Mucosa of stomach (tissue), 1 donor: ENCODE measurements around the gene IGF2BP3.

Source experiments
- H3K27me3 ChIP-seq: one replicate; pipeline ENCODE4 v1.7.0; 2013; ENCODE audit warnings: mild to moderate bottlenecking, low read length; ENCODE audit not compliant: control insufficient read depth, insufficient read depth
- H3K36me3 ChIP-seq: one replicate; pipeline ENCODE4 v1.7.0; 2013; ENCODE audit warnings: low read length; ENCODE audit not compliant: control insufficient read depth, insufficient read depth
- H3K4me1 ChIP-seq: one replicate; pipeline ENCODE4 v1.7.0; 2013; ENCODE audit warnings: mild to moderate bottlenecking, low read length; ENCODE audit not compliant: control insufficient read depth, insufficient read depth
- H3K4me3 ChIP-seq: one replicate; pipeline ENCODE4 v1.7.0; 2013; ENCODE audit warnings: low read length
- H3K9ac ChIP-seq: one replicate; pipeline ENCODE4 v1.7.0; 2013; ENCODE audit warnings: mild to moderate bottlenecking, low read length, moderate library complexity
- H3K9me3 ChIP-seq: one replicate; pipeline ENCODE4 v1.7.0; 2013; ENCODE audit warnings: mild to moderate bottlenecking, low read length, moderate library complexity; ENCODE audit not compliant: control insufficient read depth
- donor health status: Pancreatic carcinoma.

Gene IGF2BP3

DNA sequence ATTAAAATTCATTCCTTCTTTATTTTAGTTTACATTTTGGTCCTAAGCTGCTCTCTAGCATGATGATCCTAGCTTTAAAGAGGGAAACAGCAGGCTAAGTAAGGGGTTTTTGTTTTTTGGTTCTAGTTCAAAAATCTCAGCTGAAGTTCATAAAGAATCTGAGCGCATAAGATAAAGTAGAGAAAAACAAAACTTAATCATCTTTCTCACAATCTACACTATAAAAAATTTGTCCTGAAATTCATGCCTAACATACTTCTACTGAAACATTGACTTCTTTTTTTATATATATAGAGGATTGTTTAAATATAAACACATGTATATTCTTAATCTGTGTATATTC is 6.8 kb upstream of the IGF2BP3 start:
- Histone ChIP-seq H3K4me3 (no peak overlapping the region), H3K36me3 (no peaks in the 10 kb centered on the region), H3K9me3 (no peaks in the 10 kb centered on the region), H3K4me1 (peaks cover 19% of the 10 kb centered on the region), H3K9ac (no peak overlapping the region), H3K27me3 (peaks cover 61% of the 10 kb centered on the region)

DNA sequence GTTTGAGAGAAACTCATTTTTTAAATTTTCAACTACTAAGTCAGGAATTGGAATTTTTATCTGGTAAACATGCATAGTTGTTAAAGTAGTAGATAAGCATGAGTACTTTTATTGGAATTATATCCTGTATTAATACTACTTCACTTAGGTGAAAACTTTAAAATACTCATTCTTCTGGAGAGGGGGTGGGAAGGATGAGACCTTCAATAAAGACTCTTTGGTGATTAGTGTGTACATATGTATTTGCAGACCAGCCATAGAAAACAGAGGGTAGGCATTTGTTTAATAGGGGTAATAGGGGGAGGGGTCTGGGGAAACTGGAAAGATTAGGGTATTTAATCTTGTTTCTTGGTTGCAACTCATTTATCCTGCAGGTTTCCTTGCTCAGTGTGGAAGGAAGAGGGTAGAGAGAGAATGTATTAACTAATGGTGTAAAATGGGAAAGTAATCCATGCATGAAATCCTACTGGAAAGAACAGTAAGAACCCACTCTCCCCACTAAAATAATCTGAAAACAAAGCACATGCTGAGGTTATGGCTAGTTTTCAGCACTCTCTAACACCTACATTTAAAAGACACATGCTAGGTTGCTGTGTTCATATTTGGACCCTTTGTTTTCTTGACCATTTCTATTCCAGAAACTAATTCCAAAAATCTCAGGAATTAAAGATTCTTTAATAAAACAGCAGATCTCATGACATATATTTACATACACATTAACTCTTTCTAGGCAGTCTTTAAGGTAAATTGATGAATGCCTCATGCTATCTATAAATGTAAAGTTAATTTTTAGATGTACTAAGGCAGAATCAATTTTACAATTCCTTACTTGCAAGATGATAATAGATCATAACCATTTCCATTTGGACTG is 6.2 kb upstream of the IGF2BP3 start:
- H3K9ac ChIP-seq = no peak overlapping the region
- peaks cover 19% of the 10 kb centered on the region for H3K4me1 ChIP-seq
- H3K36me3 ChIP-seq = no peaks in the 10 kb centered on the region
- peaks cover 67% of the 10 kb centered on the region for H3K27me3 ChIP-seq
- H3K9me3 ChIP-seq = no peaks in the 10 kb centered on the region
- H3K4me3 ChIP-seq = no peak overlapping the region

DNA sequence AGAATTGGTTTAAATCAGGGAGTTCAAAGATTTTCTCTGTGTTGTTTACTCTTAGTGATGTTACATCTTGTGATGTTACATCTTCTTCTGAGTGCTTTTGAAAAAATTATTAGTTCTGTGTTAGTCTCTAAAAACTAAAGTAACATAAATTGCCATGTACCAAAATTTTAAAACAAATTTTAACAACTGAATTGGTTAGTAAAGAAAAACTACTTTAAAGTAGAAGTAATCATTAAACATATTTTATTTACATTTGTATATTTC is 5.2 kb upstream of the IGF2BP3 start:
- Histone ChIP-seq H3K4me3 (no peak overlapping the region), H3K27me3 (peaks cover 71% of the 10 kb centered on the region), H3K9me3 (no peaks in the 10 kb centered on the region), H3K36me3 (no peaks in the 10 kb centered on the region), H3K9ac (no peak overlapping the region), H3K4me1 (peaks cover 21% of the 10 kb centered on the region)

DNA sequence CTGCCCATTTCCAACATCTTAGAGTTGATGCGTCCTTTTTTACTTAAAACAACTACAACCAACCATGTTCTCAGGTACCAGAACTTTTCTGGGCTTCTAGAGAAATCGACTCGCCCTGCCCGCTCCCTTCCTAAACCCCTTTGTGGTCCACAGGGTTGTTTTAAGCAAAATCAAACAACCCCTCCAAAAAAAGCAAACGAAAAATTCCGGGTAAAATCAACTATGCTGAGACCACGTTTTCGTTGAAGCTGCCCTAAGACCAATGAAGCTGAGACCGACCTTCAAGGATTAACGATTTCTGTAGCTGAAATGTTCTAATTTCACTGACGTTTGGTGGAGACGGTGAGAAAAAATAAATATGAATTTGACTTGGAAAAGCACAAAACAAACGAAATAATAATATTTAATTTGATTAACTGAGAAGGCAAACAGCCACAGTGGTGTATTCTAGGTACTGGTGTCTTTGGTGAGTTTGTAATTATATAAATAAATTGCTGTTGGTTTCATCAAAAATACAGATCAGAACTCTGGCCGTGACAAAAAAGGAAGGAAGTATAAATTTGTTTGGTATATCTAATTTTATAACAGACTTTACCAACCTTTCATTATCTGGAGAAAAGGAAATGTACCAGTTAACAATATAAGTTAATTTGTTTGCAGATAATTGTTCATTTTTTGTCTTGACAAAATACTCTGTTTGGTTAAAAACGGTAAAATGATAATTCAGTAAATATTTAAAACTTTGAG is 4.7 kb upstream of the IGF2BP3 start:
- Histone ChIP-seq H3K9ac (no peak overlapping the region), H3K36me3 (no peaks in the 10 kb centered on the region), H3K27me3 (peaks cover 72% of the 10 kb centered on the region), H3K4me1 (peaks cover 27% of the 10 kb centered on the region), H3K4me3 (peak overlapping the region; percentile 14), H3K9me3 (no peaks in the 10 kb centered on the region)

DNA sequence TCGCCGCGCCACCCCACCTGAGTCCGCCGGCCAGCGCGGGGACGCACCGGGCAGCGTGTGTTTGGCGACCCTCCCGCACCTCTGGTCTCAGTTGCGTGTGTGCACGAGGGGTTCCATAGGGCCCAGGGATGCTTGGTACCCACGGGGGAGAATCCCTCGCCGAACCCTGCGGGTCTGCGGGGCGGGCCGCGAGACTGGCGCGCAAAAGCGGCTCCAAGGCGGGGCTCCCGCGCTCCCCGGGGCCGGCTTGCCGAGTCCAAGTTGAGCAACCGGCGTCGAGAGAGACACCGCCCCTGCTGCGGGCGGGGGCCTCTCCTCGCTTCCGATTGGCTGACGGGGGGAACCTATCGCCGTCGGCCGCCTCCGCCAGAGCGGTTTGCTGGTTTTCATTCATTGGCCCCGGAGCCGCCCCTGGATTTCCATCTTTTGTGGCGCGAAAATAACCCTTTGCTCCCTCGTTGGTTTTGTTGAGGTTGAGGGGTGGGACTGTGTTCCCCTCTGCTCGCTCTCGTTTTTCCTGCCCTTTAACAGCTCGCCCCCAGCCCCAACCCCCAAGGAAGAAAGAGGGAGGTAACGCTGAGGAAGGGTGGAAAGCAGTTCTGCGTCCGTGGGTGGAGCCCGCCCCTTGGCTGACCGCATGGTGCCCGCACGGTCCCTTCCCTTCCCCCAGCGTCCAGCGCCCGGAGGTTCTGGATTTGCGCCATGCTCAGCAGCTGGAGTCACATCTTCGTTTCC is 4.0 kb upstream of the IGF2BP3 start:
- H3K27me3 ChIP-seq = peaks cover 80% of the 10 kb centered on the region
- no peaks in the 10 kb centered on the region for H3K9me3 ChIP-seq
- peak overlapping the region; percentile 51 for H3K9ac ChIP-seq
- peak overlapping the region; percentile 38 for H3K4me3 ChIP-seq
- no peaks in the 10 kb centered on the region for H3K36me3 ChIP-seq
- peaks cover 34% of the 10 kb centered on the region for H3K4me1 ChIP-seq

DNA sequence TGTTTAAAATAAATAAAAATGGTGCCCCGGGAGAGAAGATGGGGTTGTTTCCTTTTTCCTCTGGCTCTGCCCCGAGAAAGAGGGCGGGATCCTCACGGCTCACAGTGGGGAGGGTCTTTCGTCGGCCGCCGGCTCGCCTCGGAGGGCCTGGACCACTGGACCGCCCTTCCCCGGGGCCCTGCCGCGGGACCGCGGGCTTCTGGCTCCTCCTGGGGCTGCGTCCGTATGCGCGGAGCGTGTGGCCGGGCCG is 3.5 kb upstream of the IGF2BP3 start:
- Histone ChIP-seq H3K36me3 (no peaks in the 10 kb centered on the region), H3K4me3 (peak overlapping the region; percentile 38), H3K9me3 (no peaks in the 10 kb centered on the region), H3K4me1 (peaks cover 39% of the 10 kb centered on the region), H3K27me3 (peaks cover 85% of the 10 kb centered on the region), H3K9ac (peak overlapping the region; percentile 51)

DNA sequence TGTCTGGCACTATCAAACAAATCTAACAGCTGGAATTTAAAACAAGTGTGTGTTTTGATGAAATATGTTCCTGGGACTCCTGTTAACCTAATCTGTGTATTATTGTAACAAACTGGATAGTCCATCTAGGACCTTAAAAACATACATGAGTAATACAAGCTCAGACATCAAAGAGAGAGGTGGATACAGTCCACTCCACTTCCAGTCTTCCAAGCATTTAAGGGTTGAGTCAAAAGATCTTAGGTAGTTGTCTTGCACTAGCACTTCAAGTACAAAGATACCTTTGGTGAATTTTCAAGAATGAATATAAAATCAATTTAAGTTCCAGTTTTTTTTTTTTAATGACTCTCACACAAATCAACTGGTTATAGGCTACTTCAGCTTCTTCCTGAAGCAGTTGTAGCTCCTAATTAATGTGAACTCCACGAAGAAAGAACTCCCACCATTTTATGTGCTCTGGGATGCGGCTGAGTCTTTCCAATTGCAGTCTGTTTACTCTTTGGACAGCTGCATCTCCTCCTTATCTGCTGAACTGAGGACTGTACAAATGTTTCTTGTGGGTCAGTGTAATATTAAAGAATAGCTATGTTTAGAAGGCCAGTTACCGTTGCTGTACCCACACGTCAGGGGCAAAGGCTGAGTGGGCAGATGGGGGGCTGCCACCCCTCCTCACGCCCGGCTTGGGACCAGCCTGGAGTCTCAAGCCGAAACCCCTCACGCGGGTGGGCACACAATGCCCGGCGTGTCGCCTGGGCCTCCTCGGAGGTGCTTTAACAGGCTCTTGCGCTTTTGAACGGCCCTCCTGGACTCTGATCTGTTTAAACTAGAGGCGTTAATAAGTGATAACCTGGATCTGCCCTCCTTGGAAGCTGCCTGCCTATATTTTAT is 2.9 kb upstream of the IGF2BP3 start:
- H3K9ac ChIP-seq = peak overlapping the region; percentile 51
- H3K4me3 ChIP-seq = no peak overlapping the region
- no peaks in the 10 kb centered on the region for H3K9me3 ChIP-seq
- peaks cover 87% of the 10 kb centered on the region for H3K27me3 ChIP-seq
- peaks cover 45% of the 10 kb centered on the region for H3K4me1 ChIP-seq
- H3K36me3 ChIP-seq = no peaks in the 10 kb centered on the region

DNA sequence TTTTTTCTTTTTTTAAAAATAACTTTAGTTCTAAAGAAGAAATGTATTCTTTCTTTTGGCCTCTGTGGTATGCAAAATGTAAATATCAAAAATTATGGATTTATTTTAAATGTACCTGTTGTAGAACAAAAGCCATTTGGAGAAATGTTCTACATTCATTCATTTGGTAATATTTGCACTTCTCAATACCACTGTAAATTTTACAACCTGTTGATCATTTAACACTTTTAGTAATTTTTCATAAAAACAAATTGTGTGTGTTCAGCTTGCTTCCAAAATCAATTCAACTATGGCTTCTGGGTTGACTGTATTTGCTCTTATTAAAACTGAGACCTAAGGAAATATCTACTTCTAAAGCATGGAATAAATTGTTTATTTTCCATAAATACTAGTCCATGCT is 2.3 kb upstream of the IGF2BP3 start:
- no peak overlapping the region for H3K9ac ChIP-seq
- H3K4me1 ChIP-seq = peaks cover 51% of the 10 kb centered on the region
- peaks cover 94% of the 10 kb centered on the region for H3K27me3 ChIP-seq
- H3K4me3 ChIP-seq = no peak overlapping the region
- H3K9me3 ChIP-seq = no peaks in the 10 kb centered on the region
- H3K36me3 ChIP-seq = no peaks in the 10 kb centered on the region

DNA sequence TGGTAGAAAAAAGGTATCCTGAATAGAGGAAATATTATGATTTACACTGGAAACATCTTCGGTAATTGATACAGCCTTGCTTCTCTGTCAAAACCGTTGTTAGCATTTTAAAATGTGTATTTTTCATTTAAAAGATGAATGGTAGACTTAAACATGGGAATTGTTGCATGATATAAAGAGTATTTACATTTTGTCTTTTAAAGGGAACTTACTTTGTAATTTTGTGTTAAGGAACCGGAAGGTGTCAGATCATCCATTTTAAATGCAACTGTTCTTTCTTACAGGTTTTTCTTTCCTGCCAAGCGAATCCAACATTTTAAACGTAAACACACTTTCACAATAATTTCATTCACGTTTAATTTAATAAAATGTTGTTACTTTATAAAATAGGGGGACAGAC is 1.8 kb upstream of the IGF2BP3 start:
- Histone ChIP-seq H3K4me3 (no peak overlapping the region), H3K36me3 (no peaks in the 10 kb centered on the region), H3K4me1 (peaks cover 54% of the 10 kb centered on the region), H3K9ac (no peak overlapping the region), H3K9me3 (no peaks in the 10 kb centered on the region), H3K27me3 (peaks cover 97% of the 10 kb centered on the region)

DNA sequence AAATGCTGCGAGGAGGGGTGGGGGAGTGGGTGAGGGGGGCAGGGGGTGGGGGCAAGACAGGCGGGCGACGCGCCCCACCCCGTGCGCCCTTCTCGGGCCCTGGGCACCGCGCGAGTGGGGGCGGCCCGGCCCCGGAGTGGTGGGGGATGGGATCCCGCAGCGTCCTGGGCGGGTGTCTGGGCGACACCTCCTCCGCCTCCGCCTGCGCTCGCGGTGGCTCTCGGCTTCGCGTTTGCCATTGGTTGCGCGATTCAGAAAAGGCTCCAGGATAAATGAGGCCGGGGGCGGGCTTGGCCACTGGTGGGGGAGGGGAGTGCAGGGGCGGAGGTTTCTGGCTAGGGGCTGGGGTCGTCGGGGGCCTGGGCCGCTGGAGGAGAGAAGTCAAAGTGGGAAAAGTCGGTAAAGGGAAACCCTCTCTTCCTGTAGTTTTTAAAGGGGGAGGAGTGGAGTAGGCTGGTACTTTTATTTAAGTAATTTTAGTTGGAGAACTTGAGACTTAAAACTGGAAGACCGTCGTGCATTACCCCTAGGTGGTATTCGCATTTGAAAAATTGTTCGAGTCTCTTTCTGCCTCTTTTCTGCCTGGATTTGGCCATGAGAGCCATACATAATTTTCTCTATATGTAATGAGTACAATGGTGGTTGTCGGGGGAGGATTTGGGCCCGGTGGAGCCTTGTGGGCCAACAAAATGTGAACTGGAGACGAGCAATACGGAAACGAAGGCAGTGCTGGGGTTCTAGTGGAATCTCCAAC is 992 bp upstream of the IGF2BP3 start:
- Histone ChIP-seq H3K9ac (no peak overlapping the region), H3K27me3 (peaks cover 96% of the 10 kb centered on the region), H3K4me3 (no peak overlapping the region), H3K9me3 (no peaks in the 10 kb centered on the region), H3K4me1 (peaks cover 54% of the 10 kb centered on the region), H3K36me3 (no peaks in the 10 kb centered on the region)

DNA sequence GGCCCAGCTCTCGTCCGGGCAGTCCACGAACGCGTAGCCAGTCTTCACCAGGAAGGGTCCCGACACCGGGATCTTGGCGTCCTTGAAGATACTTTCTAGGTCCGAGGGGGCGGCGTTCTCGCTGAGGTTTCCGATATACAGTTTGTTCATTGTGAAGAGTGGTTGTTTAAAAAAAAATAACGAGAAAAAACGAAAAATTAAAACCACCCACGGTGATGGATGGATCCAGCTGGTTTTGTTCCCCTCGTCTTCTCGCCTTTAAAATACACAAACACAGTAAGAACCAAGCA is 385 bp downstream of the IGF2BP3 start:
- H3K36me3 ChIP-seq = no peaks in the 10 kb centered on the region
- peaks cover 66% of the 10 kb centered on the region for H3K4me1 ChIP-seq
- no peak overlapping the region for H3K4me3 ChIP-seq

More for the DNA sequence above, 385 bp downstream of the IGF2BP3 start:
- Histone ChIP-seq H3K27me3 (peaks cover 87% of the 10 kb centered on the region), H3K9me3 (no peaks in the 10 kb centered on the region), H3K9ac (no peak overlapping the region)
